ENCODE data around the gene USP13. TPM values are rescaled to one million over a fixed set of nuclear protein-coding genes. Genes with fewer than 3 reads are reported as not detected.

Gene USP13
- total and polyA plus RNA-seq, 2 experiments from 2014 or later = 9.6 to 22.7 TPM

- TF ChIP-seq, protein P1, sequence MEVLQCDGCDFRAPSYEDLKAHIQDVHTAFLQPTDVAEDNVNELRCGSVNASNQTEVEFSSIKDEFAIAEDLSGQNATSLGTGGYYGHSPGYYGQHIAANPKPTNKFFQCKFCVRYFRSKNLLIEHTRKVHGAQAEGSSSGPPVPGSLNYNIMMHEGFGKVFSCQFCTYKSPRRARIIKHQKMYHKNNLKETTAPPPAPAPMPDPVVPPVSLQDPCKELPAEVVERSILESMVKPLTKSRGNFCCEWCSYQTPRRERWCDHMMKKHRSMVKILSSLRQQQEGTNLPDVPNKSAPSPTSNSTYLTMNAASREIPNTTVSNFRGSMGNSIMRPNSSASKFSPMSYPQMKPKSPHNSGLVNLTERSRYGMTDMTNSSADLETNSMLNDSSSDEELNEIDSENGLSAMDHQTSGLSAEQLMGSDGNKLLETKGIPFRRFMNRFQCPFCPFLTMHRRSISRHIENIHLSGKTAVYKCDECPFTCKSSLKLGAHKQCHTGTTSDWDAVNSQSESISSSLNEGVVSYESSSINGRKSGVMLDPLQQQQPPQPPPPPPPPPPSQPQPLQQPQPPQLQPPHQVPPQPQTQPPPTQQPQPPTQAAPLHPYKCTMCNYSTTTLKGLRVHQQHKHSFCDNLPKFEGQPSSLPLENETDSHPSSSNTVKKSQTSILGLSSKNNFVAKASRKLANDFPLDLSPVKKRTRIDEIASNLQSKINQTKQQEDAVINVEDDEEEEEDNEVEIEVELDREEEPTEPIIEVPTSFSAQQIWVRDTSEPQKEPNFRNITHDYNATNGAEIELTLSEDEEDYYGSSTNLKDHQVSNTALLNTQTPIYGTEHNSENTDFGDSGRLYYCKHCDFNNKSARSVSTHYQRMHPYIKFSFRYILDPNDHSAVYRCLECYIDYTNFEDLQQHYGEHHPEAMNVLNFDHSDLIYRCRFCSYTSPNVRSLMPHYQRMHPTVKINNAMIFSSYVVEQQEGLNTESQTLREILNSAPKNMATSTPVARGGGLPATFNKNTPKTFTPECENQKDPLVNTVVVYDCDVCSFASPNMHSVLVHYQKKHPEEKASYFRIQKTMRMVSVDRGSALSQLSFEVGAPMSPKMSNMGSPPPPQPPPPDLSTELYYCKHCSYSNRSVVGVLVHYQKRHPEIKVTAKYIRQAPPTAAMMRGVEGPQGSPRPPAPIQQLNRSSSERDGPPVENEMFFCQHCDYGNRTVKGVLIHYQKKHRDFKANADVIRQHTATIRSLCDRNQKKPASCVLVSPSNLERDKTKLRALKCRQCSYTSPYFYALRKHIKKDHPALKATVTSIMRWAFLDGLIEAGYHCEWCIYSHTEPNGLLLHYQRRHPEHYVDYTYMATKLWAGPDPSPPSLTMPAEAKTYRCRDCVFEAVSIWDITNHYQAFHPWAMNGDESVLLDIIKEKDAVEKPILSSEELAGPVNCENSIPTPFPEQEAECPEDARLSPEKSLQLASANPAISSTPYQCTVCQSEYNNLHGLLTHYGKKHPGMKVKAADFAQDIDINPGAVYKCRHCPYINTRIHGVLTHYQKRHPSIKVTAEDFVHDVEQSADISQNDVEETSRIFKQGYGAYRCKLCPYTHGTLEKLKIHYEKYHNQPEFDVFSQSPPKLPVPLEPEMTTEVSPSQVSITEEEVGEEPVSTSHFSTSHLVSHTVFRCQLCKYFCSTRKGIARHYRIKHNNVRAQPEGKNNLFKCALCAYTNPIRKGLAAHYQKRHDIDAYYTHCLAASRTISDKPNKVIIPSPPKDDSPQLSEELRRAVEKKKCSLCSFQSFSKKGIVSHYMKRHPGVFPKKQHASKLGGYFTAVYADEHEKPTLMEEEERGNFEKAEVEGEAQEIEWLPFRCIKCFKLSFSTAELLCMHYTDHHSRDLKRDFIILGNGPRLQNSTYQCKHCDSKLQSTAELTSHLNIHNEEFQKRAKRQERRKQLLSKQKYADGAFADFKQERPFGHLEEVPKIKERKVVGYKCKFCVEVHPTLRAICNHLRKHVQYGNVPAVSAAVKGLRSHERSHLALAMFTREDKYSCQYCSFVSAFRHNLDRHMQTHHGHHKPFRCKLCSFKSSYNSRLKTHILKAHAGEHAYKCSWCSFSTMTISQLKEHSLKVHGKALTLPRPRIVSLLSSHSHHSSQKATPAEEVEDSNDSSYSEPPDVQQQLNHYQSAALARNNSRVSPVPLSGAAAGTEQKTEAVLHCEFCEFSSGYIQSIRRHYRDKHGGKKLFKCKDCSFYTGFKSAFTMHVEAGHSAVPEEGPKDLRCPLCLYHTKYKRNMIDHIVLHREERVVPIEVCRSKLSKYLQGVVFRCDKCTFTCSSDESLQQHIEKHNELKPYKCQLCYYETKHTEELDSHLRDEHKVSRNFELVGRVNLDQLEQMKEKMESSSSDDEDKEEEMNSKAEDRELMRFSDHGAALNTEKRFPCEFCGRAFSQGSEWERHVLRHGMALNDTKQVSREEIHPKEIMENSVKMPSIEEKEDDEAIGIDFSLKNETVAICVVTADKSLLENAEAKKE (CRISPR knock-in tag; IDR thresholded peaks at IDR 0.05) = no peak
- TF ChIP-seq STAT1 (IDR thresholded peaks at IDR 0.05; ENCODE audit: unreplicated experiment) (no peak), NANOG (IDR thresholded peaks at IDR 0.05; ENCODE audit: borderline replicate concordance) (no peak)
- TF ChIP-seq, protein P2, sequence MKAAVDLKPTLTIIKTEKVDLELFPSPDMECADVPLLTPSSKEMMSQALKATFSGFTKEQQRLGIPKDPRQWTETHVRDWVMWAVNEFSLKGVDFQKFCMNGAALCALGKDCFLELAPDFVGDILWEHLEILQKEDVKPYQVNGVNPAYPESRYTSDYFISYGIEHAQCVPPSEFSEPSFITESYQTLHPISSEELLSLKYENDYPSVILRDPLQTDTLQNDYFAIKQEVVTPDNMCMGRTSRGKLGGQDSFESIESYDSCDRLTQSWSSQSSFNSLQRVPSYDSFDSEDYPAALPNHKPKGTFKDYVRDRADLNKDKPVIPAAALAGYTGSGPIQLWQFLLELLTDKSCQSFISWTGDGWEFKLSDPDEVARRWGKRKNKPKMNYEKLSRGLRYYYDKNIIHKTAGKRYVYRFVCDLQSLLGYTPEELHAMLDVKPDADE (IDR thresholded peaks at IDR 0.05) = no peak
These were observed 43.0 kb downstream of the USP13 start (continued) for GRCh38 chr3:179695672-179696313.

GRCh38 chr3:179697736-179698332, 45.0 kb downstream of the USP13 start:
- H3K27me3 ChIP-seq (ENCODE audit: insufficient read depth) = no peaks in the 10 kb centered on the region
- H3K27ac ChIP-seq (ENCODE audit: low read depth) = no peak overlapping the region
- no peak for DNase-seq (ENCODE audit: low spot score)
- no peaks in the 10 kb centered on the region; the same call in 1 of the 2 replicates for H3F3A ChIP-seq (replicated peaks; ENCODE audit: low read depth)
- H3K9me2 ChIP-seq (ENCODE audit: insufficient read depth) = no peaks in the 10 kb centered on the region
- Mint-ChIP-seq H3K36me3 (ENCODE audit: low read depth) (peaks cover 11% of the 10 kb centered on the region), H3K4me3 (no peak overlapping the region), H3K27me3 (ENCODE audit: insufficient read depth, low read depth, poor library complexity) (peaks cover 3% of the 10 kb centered on the region), H3K27ac (peak overlapping the region; percentile 15; the same call in 1 of the 2 replicates), H3K4me1 (peaks cover 32% of the 10 kb centered on the region), H3K9me3 (no peaks in the 10 kb centered on the region; the same call in 2 of the 3 replicates)
- H3K4me2 ChIP-seq = no peak overlapping the region
- ATAC-seq = no peak
- H3K36me3 ChIP-seq (ENCODE audit: insufficient read depth) = no peaks in the 10 kb centered on the region
- H3K4me3 ChIP-seq = no peak overlapping the region
- TF ChIP-seq ZNF331 (CRISPR knock-in tag; IDR thresholded peaks at IDR 0.05; ENCODE audit: low read depth) (no peak), EZH2 (IDR thresholded peaks at IDR 0.05; ENCODE audit: low read depth, unreplicated experiment) (no peak)
- TF ChIP-seq, protein P1 (CRISPR knock-in tag; IDR thresholded peaks at IDR 0.05) = no peak
- peaks cover 35% of the 10 kb centered on the region for H3K4me1 ChIP-seq (ENCODE audit: insufficient read depth)
- H4K20me1 ChIP-seq (replicated peaks; ENCODE audit: insufficient read depth) = no peaks in the 10 kb centered on the region; the same call in 1 of the 2 replicates
- no peak overlapping the region for H2AFZ ChIP-seq
- H3K79me2 ChIP-seq (replicated peaks; ENCODE audit: insufficient read depth) = peaks cover 58% of the 10 kb centered on the region
